HG03095 (cell line): Measurements from ENCODE around the gene RAB17.

Experiments
- ATAC-seq: cut with Tn5 transposase; IDR thresholded peaks from one replicate; pipeline ENCODE4 v1.9.1; 2021; ENCODE audit warnings: moderate library complexity; ENCODE audit not compliant: unreplicated experiment

RAB17 gene

GRCh38 chr2:237590272-237591140 is at the start of gene RAB17:
RAB17 (minus strand) TSS chr2:237590734; CDS start chr2:237586154, 4,580 bp downstream.
- ATAC-seq = no peak

- ATAC-seq = no peak
Observed at GRCh38 chr2:237639836-237640220, 49.3 kb upstream of the RAB17 start.

GRCh38 chr2:237639052-237639835 is 48.7 kb upstream of the RAB17 start:
- ATAC-seq = no peak

GRCh38 chr2:237638176-237638575 is 47.6 kb upstream of the RAB17 start:
- no peak for ATAC-seq

- ATAC-seq = no peak
Observed at GRCh38 chr2:237637429-237638135, 47.0 kb upstream of the RAB17 start.

- no peak for ATAC-seq
Observed at GRCh38 chr2:237636578-237636977, 46.0 kb upstream of the RAB17 start.

GRCh38 chr2:237633061-237633561 is 42.6 kb upstream of the RAB17 start:
- ATAC-seq = no peak

- ATAC-seq = no peak
Observed at GRCh38 chr2:237631801-237632585, 41.5 kb upstream of the RAB17 start.

- ATAC-seq = no peak
Observed at GRCh38 chr2:237631007-237631785, 40.7 kb upstream of the RAB17 start.

GRCh38 chr2:237630216-237631000 is 39.9 kb upstream of the RAB17 start:
- ATAC-seq = no peak

- ATAC-seq = no peak
Observed at GRCh38 chr2:237629739-237630138, 39.2 kb upstream of the RAB17 start.

- ATAC-seq = no peak
Observed at GRCh38 chr2:237629188-237629534, 38.6 kb upstream of the RAB17 start.

GRCh38 chr2:237628247-237629187 is 38.0 kb upstream of the RAB17 start:
- ATAC-seq = no peak

GRCh38 chr2:237627441-237628246 is 37.1 kb upstream of the RAB17 start, which contains the start of gene LRRFIP1:
LRRFIP1 (plus strand) TSS chr2:237627587; CDS start chr2:237627645, 58 bp downstream.
- no peak for ATAC-seq

- no peak for ATAC-seq
Observed at GRCh38 chr2:237626813-237627440, 36.4 kb upstream of the RAB17 start.

- ATAC-seq = no peak
Observed at GRCh38 chr2:237625777-237626176, 35.2 kb upstream of the RAB17 start.
